Liver (tissue), 3 donors: ENCODE results near the gene TEX264.

Experiments
- ATF3 ChIP-seq: IDR thresholded peaks from 2 replicates; pipeline ENCODE4 v1.6.1; 2016; ENCODE audit warnings: antibody characterized with exemption
- CTCF ChIP-seq: fragments of 150-350 bp; IDR thresholded peaks from 2 replicates; pipeline ENCODE4 v1.5.1; 2017; ENCODE audit warnings: improper control_type of control experiment, low read depth, low read length; ENCODE audit not compliant: missing input control
- EGR1 ChIP-seq, 2 donors: IDR thresholded peaks; 2 replicates each; pipeline ENCODE4 v1.6.1; 2016 to 2018; ENCODE audit warnings: antibody characterized with exemption in 2 of 2, low read depth in 2 of 2
- FOXA2 ChIP-seq: IDR thresholded peaks from 2 replicates; pipeline ENCODE4 v1.6.1; 2016; ENCODE audit warnings: antibody characterized with exemption
- GABPA ChIP-seq, 2 donors: IDR thresholded peaks in 1 of 2; conservative IDR thresholded peaks in 1 of 2; 2 replicates each; pipeline ENCODE4 v1.6.1; 2016; ENCODE audit warnings: antibody characterized with exemption in 2 of 2, mild to moderate bottlenecking in 1 of 2, moderate library complexity in 1 of 2
- HNF4G ChIP-seq: IDR thresholded peaks from 2 replicates; pipeline ENCODE4 v1.6.1; 2016; ENCODE audit warnings: antibody characterized with exemption
- MAX ChIP-seq: IDR thresholded peaks from 2 replicates; pipeline ENCODE4 v1.6.1; 2016; ENCODE audit warnings: antibody characterized with exemption
- NR2F2 ChIP-seq: IDR thresholded peaks from 2 replicates; pipeline ENCODE4 v1.6.1; 2016; ENCODE audit warnings: antibody characterized with exemption
- RAD21 ChIP-seq, 2 donors: IDR thresholded peaks; 2 replicates each; pipeline ENCODE4 v1.6.1; 2016; ENCODE audit warnings: antibody characterized with exemption in 2 of 2, mild to moderate bottlenecking in 2 of 2
- REST ChIP-seq: IDR thresholded peaks from 2 replicates; pipeline ENCODE4 v1.6.1; 2016; ENCODE audit warnings: antibody characterized with exemption, mild to moderate bottlenecking
- SP1 ChIP-seq: IDR thresholded peaks from 2 replicates; pipeline ENCODE4 v1.6.1; 2018; ENCODE audit warnings: antibody characterized with exemption, mild to moderate bottlenecking
- TAF1 ChIP-seq: conservative IDR thresholded peaks from 2 replicates; pipeline ENCODE4 v1.6.1; 2016; ENCODE audit warnings: antibody characterized with exemption, mild to moderate bottlenecking
- donor health status: healthy.
- donor health status: healthy.

GRCh38 chr3:51748327-51748726 lies 77.3 kb downstream of the TEX264 start:
- no peak for TF ChIP-seq CTCF
- no peak for TF ChIP-seq NR2F2
- no peak for TF ChIP-seq TAF1
- TF ChIP-seq MAX = no peak
- no peak for TF ChIP-seq GABPA (IDR thresholded peaks at IDR 0.05 in 1 of 2, conservative IDR thresholded peaks at IDR 0.05 in 1 of 2)
- no peak for TF ChIP-seq RAD21 (IDR thresholded peaks at IDR 0.05)
- no peak for TF ChIP-seq HNF4G
- no peak for TF ChIP-seq REST
- no peak for TF ChIP-seq FOXA2
- no peak for TF ChIP-seq ATF3
- no peak for TF ChIP-seq EGR1 (IDR thresholded peaks at IDR 0.05; ENCODE audit: low read depth in 2 of 2)
- TF ChIP-seq SP1 = no peak
